Ascending aorta (tissue), 2 donors: ENCODE data around the gene NANP. TPM values are rescaled to one million over a fixed set of nuclear protein-coding genes. Genes with fewer than 3 reads are reported as not detected.
"Not testable (repeated sequence)": the region's sequence is repeated elsewhere in the genome, so short reads cannot be mapped to it uniquely, and the experiment has no call there.

Experiments used
- DNase-seq, 2 donors: peaks; one replicate each; pipeline ENCODE4 v3.0.0-alpha.2; 2019; ENCODE audit warnings: low spot score in 2 of 2
- H3K27ac ChIP-seq, 2 donors: fragments of 200-600 bp; sonication (generic); one replicate each; pipeline ENCODE4 v1.5.1; 2016 to 2017; ENCODE audit warnings: mild to moderate bottlenecking in 1 of 2
- H3K27me3 ChIP-seq: fragments of 200-600 bp; sonication (generic); one replicate; pipeline ENCODE4 v1.5.1; 2017
- H3K36me3 ChIP-seq, 2 donors: fragments of 200-600 bp; sonication (generic); one replicate each; pipeline ENCODE4 v1.5.1; 2016
- H3K4me1 ChIP-seq, 2 donors: fragments of 200-600 bp; sonication (generic); one replicate each; pipeline ENCODE4 v1.5.1; 2016 to 2017; ENCODE audit warnings: mild to moderate bottlenecking in 1 of 2
- H3K4me3 ChIP-seq, 2 donors: fragments of 200-600 bp; sonication (generic); one replicate each; pipeline ENCODE4 v1.5.1; 2016 to 2017; ENCODE audit warnings: mild to moderate bottlenecking in 1 of 2
- H3K9me3 ChIP-seq, 2 donors: fragments of 200-600 bp; sonication (generic); one replicate each; pipeline ENCODE4 v1.5.1; 2016
- CTCF ChIP-seq, 3 experiments: fragments of 200-600 bp in 2 of 3; fragments of 450-650 bp in 1 of 3; sonication (generic) in 2 of 3; IDR thresholded peaks; one replicate each; pipeline ENCODE4 v1.5.1; 2016 to 2019; ENCODE audit warnings: antibody characterized with exemption in 3 of 3, mild to moderate bottlenecking in 1 of 3, moderate library complexity in 1 of 3
- intact Hi-C: fragments of 100-400 bp; cut with DNase I; formaldehyde crosslinking; loops from one replicate; pipeline ENCODE4 v1.15.1; 2023
- total RNA-seq: library from RNA; depleted of rRNA; stranded (reverse); fragments of >200 nt; gene quantifications from one replicate; pipeline ENCODE4 v1.1.0, GENCODE V29; 2016

Gene NANP
- total RNA-seq, 1 donor from 2014 or later: 2.6 TPM

- intact Hi-C loops: no loop called here
- no peak overlapping the region for H3K27ac ChIP-seq
- no peaks in the 10 kb centered on the region for H3K36me3 ChIP-seq
- H3K4me3 ChIP-seq: no peak overlapping the region
- H3K4me1 ChIP-seq: no peaks in the 10 kb centered on the region
- no peak for TF ChIP-seq CTCF (IDR thresholded peaks at IDR 0.05)
- no peak for DNase-seq
- H3K9me3 ChIP-seq: no peaks in the 10 kb centered on the region
- no peaks in the 10 kb centered on the region for H3K27me3 ChIP-seq
Measured at GRCh38 chr20:25601659-25602058, 22.2 kb downstream of the NANP start.

GRCh38 chr20:25600632-25601031 is 23.2 kb downstream of the NANP start:
- no peak for DNase-seq
- Histone ChIP-seq H3K4me1 (no peaks in the 10 kb centered on the region), H3K27me3 (no peaks in the 10 kb centered on the region), H3K36me3 (no peaks in the 10 kb centered on the region), H3K9me3 (no peaks in the 10 kb centered on the region), H3K27ac (no peak overlapping the region), H3K4me3 (no peak overlapping the region)
- intact Hi-C loops: no loop called here
- no peak for TF ChIP-seq CTCF (IDR thresholded peaks at IDR 0.05)

- no peak for TF ChIP-seq CTCF (IDR thresholded peaks at IDR 0.05)
- no peaks in the 10 kb centered on the region for H3K9me3 ChIP-seq
- intact Hi-C loops: no loop called here
- no peak overlapping the region for H3K4me3 ChIP-seq
- no peak for DNase-seq
- H3K4me1 ChIP-seq: no peaks in the 10 kb centered on the region
- H3K27ac ChIP-seq: no peak overlapping the region
- no peaks in the 10 kb centered on the region for H3K27me3 ChIP-seq
- H3K36me3 ChIP-seq: no peaks in the 10 kb centered on the region
Measured at GRCh38 chr20:25592135-25592852, 31.5 kb downstream of the NANP start.

- H3K27me3 ChIP-seq, intact Hi-C loops, H3K36me3 ChIP-seq, H3K4me3 ChIP-seq, H3K9me3 ChIP-seq, H3K27ac ChIP-seq, H3K4me1 ChIP-seq, DNase-seq: not testable (repeated sequence)
Measured at GRCh38 chr20:25590778-25591177, 33.0 kb downstream of the NANP start.

- TF ChIP-seq CTCF (IDR thresholded peaks at IDR 0.05): no peak
- intact Hi-C loops: loop anchor here (5.0 kb wide), 2 partner anchors 56 to 109 kb away; partner anchors contain the start of gene ZNF337
- H3K4me1 ChIP-seq: no peaks in the 10 kb centered on the region
- no peaks in the 10 kb centered on the region for H3K36me3 ChIP-seq
- no peaks in the 10 kb centered on the region for H3K9me3 ChIP-seq
- no peak for DNase-seq
- no peak overlapping the region for H3K27ac ChIP-seq
- no peaks in the 10 kb centered on the region for H3K27me3 ChIP-seq
- H3K4me3 ChIP-seq: no peak overlapping the region
Measured at GRCh38 chr20:25588491-25588890, 35.3 kb downstream of the NANP start.

GRCh38 chr20:25587536-25587935 is 36.3 kb downstream of the NANP start:
- TF ChIP-seq CTCF (IDR thresholded peaks at IDR 0.05): no peak
- intact Hi-C loops: loop anchor here (5.0 kb wide), 2 partner anchors 55 to 110 kb away; partner anchors contain the start of gene ZNF337
- no peaks in the 10 kb centered on the region for H3K36me3 ChIP-seq
- no peaks in the 10 kb centered on the region for H3K27me3 ChIP-seq
- H3K4me1 ChIP-seq: no peaks in the 10 kb centered on the region
- no peak for DNase-seq
- H3K27ac ChIP-seq: no peak overlapping the region
- H3K4me3 ChIP-seq: no peak overlapping the region
- H3K9me3 ChIP-seq: no peaks in the 10 kb centered on the region
